ENCODE measurements around the gene FAF1.

DNA sequence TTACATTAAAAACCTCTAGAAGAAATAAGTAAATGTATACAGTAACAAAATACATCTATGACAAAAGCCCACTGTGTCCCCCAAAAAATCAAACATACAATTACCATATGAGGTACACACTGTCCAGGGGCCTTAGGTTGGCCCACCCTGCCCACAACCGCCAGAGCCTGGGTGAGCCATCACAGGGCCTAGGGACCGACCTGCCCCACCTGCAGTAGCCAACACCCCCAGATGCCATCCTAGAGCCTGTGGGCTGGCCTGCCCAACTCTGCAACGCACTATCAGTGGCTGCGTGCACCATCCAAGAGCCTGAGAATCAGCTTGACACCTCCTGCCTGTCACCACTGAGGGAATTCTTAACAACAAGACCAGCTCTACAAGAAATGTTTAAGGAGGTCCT lies 39.0 kb downstream of the FAF1 start:
- TF ChIP-seq, protein P1, sequence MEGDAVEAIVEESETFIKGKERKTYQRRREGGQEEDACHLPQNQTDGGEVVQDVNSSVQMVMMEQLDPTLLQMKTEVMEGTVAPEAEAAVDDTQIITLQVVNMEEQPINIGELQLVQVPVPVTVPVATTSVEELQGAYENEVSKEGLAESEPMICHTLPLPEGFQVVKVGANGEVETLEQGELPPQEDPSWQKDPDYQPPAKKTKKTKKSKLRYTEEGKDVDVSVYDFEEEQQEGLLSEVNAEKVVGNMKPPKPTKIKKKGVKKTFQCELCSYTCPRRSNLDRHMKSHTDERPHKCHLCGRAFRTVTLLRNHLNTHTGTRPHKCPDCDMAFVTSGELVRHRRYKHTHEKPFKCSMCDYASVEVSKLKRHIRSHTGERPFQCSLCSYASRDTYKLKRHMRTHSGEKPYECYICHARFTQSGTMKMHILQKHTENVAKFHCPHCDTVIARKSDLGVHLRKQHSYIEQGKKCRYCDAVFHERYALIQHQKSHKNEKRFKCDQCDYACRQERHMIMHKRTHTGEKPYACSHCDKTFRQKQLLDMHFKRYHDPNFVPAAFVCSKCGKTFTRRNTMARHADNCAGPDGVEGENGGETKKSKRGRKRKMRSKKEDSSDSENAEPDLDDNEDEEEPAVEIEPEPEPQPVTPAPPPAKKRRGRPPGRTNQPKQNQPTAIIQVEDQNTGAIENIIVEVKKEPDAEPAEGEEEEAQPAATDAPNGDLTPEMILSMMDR (IDR thresholded peaks at IDR 0.05): no peak
- TF ChIP-seq POLR2A (IDR thresholded peaks at IDR 0.05): no peak

Data from lower leg skin (tissue), 3 donors.